HCT116 (cell line): ENCODE measurements around the gene DPY19L2. TPM values are rescaled to one million over a fixed set of nuclear protein-coding genes. Genes with fewer than 3 reads are reported as not detected.
"Not testable (repeated sequence)": the region's sequence is repeated elsewhere in the genome, so short reads cannot be mapped to it uniquely, and the experiment has no call there.

Source experiments
- ATAC-seq: fragments of 200-7000 bp; cut with Tn5 transposase; 2 replicates; pipeline ENCODE4 v1.9.1; 2020; ENCODE audit warnings: mild to moderate bottlenecking, moderate library complexity
- BruUV-seq: library from RNA; stranded (reverse); fragments of 400-500 nt; replicated peaks from 2 replicates; lab custom pipeline; 2021; lab: Mats Ljungman, UMichigan
- CTCF ChIA-PET: fragments of 300-600 bp; sonication (Branson Sonifier 250); formaldehyde crosslinking; loops from one replicate; lab custom pipeline; 2021; ENCODE audit warnings: antibody characterized with exemption; lab: Charles Lee
- POLR2A ChIA-PET: fragments of 300-600, 350-600 bp; sonication (Branson Sonifier 250); formaldehyde crosslinking; loops from one replicate; lab custom pipeline; 2021; ENCODE audit warnings: antibody characterized with exemption; lab: Charles Lee
- RAD21 ChIA-PET, 2 experiments: fragments of 300-600 bp; sonication (Branson Sonifier 250); formaldehyde crosslinking; loops; one replicate each; lab custom pipeline; 2023; ENCODE audit warnings: low total read pairs in 2 of 2; ENCODE audit not compliant: uncharacterized antibody in 2 of 2, unreplicated experiment in 2 of 2, low non-redundant PET in 1 of 2; lab: Charles Lee
- DNase-seq: peaks from one replicate; pipeline ENCODE4 v3.0.0-alpha.2; 2010; ENCODE audit warnings: low read depth, low spot score
- H2AFZ ChIP-seq: fragments of 200-600 bp; shearing (Covaris generic), sonication (generic); 2 replicates; pipeline ENCODE4 v1.6.1; 2017; ENCODE audit warnings: low read depth, mixed run types, mixed read lengths, antibody characterized with exemption, low read length; ENCODE audit not compliant: poor library complexity, severe bottlenecking
- H3K27ac ChIP-seq: 2 replicates; pipeline ENCODE4 v1.5.1; 2012; ENCODE audit warnings: low read depth, low read length
- H3K27me3 ChIP-seq: fragments of 200-600 bp; sonication (generic); 2 replicates; pipeline ENCODE4 v1.6.1; 2016; ENCODE audit warnings: mixed run types, low read length, mixed read lengths; ENCODE audit not compliant: insufficient read depth
- H3K36me3 ChIP-seq, 2 experiments: fragments of 200-500 bp in 1 of 2; fragments of 200-600 bp in 1 of 2; sonication (Bioruptor generic) in 1 of 2; sonication (generic) in 1 of 2; 2 replicates each; pipeline versions ENCODE4 v1.5.1 to v1.6.1; 2014 to 2016; ENCODE audit warnings: low read length in 2 of 2, inconsistent platforms in 1 of 2, mixed read lengths in 1 of 2, mixed run types in 1 of 2; ENCODE audit not compliant: insufficient read depth in 2 of 2, control insufficient read depth in 1 of 2
- H3K4me1 ChIP-seq, 2 experiments: fragments of 200-600 bp in 1 of 2; sonication (generic) in 1 of 2; 2 replicates each; pipeline versions ENCODE4 v1.5.1 to v1.6.1; 2012 to 2017; ENCODE audit warnings: low read length in 2 of 2, inconsistent platforms in 1 of 2, mild to moderate bottlenecking in 1 of 2, mixed read lengths in 1 of 2, mixed run types in 1 of 2, moderate library complexity in 1 of 2; ENCODE audit not compliant: insufficient read depth in 2 of 2, control insufficient read depth in 1 of 2
- H3K4me2 ChIP-seq: fragments of 200-600 bp; sonication (generic); 2 replicates; pipeline ENCODE4 v1.6.1; 2017; ENCODE audit warnings: mixed run types, low read length, mixed read lengths
- H3K4me3 ChIP-seq, 2 experiments: fragments of 200-600 bp in 1 of 2; sonication (generic) in 1 of 2; replicated peaks in 1 of 2; 2 replicates each; pipeline ENCODE4 v1.5.1; 2011 to 2016; ENCODE audit warnings: low read length in 2 of 2, control low read depth in 1 of 2, low read depth in 1 of 2, mild to moderate bottlenecking in 1 of 2, mixed read lengths in 1 of 2, mixed run types in 1 of 2
- H3K79me2 ChIP-seq: fragments of 200-600 bp; sonication (generic); 2 replicates; pipeline ENCODE4 v1.6.1; 2017; ENCODE audit warnings: mild to moderate bottlenecking, mixed run types, low read length, moderate library complexity, mixed read lengths; ENCODE audit not compliant: insufficient read depth
- H3K9ac ChIP-seq: fragments of 200-600 bp; sonication (generic); 2 replicates; pipeline ENCODE4 v1.6.1; 2016; ENCODE audit warnings: low read length, mixed read lengths
- H3K9me2 ChIP-seq: fragments of 200-600 bp; sonication (generic), shearing (Covaris generic); 2 replicates; pipeline ENCODE4 v1.6.1; 2017; ENCODE audit warnings: mixed run types, mild to moderate bottlenecking, moderate library complexity; ENCODE audit not compliant: insufficient read depth
- H3K9me3 ChIP-seq, 2 experiments: fragments of 200-500 bp in 1 of 2; fragments of 200-600 bp in 1 of 2; sonication (Bioruptor generic) in 1 of 2; sonication (generic) in 1 of 2; 2 replicates each; pipeline ENCODE4 v1.6.1; 2014 to 2017; ENCODE audit warnings: low read length in 2 of 2, mixed read lengths in 2 of 2, inconsistent platforms in 1 of 2, low read depth in 1 of 2, mild to moderate bottlenecking in 1 of 2, mixed run types in 1 of 2, moderate library complexity in 1 of 2; ENCODE audit not compliant: control insufficient read depth in 1 of 2, insufficient read depth in 1 of 2
- H4K20me1 ChIP-seq: fragments of 200-600 bp; sonication (generic), shearing (Covaris generic); 2 replicates; pipeline ENCODE4 v1.6.1; 2017; ENCODE audit warnings: mixed run types, mild to moderate bottlenecking, moderate library complexity; ENCODE audit not compliant: insufficient read depth
- intact Hi-C: fragments of 100-400 bp; cut with micrococcal nuclease; formaldehyde crosslinking; loops from 2 replicates; pipeline ENCODE4 v1.10.0; 2022
- total RNA-seq: library from RNA; stranded (reverse); gene quantifications from one replicate; pipeline ENCODE4 v1.2.1, GENCODE V29; 2021; ENCODE audit not compliant: unreplicated experiment

The DPY19L2 gene
- total RNA-seq, 1 experiment from 2014 or later = not detected

DNA sequence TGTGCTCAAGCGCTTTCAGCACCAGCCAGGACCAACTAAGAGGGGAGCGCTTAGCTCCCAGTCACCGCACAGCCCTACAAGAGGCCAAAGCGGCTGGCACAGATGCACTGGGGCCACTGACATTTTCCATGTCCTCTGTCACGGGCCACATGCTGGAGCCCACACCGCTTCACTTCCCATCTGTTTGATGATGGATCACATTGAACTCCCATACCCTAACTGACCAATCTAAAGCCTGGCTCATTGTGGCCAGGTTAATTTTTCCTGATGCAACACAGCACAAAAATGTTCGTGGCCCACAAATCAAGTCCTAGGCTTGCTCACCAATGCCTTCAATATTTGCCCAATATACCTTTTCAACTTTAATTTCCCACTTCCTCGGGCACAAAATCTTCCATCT is 1.1 kb upstream of the DPY19L2 start:
- H3K27ac ChIP-seq, DNase-seq, H3K9ac ChIP-seq, H3K4me3 ChIP-seq, ATAC-seq, intact Hi-C loops, H3K79me2 ChIP-seq, H3K4me2 ChIP-seq, H3K36me3 ChIP-seq, BruUV-seq, H3K27me3 ChIP-seq, H3K9me2 ChIP-seq, H2AFZ ChIP-seq, POLR2A ChIA-PET, H3K9me3 ChIP-seq, RAD21 ChIA-PET, H4K20me1 ChIP-seq, H3K4me1 ChIP-seq: not testable (repeated sequence)
- CTCF ChIA-PET = interaction anchor here (1.4 kb wide), 1 partner anchor 132 kb away, joined by 3 read pairs; no protein-coding TSS in a partner anchor

GRCh38 chr12:63668800-63669365 is 590 bp upstream of the DPY19L2 start:
- H3K9me2 ChIP-seq, BruUV-seq, H3K79me2 ChIP-seq, H3K4me3 ChIP-seq, RAD21 ChIA-PET, H4K20me1 ChIP-seq, DNase-seq, ATAC-seq, intact Hi-C loops, H3K4me1 ChIP-seq, H3K9ac ChIP-seq, POLR2A ChIA-PET, H3K27me3 ChIP-seq, H3K4me2 ChIP-seq, H3K9me3 ChIP-seq, H3K36me3 ChIP-seq, H2AFZ ChIP-seq, H3K27ac ChIP-seq: not testable (repeated sequence)
- CTCF ChIA-PET = interaction anchor here (1.4 kb wide), 1 partner anchor 133 kb away, joined by 3 read pairs; no protein-coding TSS in a partner anchor

DNA sequence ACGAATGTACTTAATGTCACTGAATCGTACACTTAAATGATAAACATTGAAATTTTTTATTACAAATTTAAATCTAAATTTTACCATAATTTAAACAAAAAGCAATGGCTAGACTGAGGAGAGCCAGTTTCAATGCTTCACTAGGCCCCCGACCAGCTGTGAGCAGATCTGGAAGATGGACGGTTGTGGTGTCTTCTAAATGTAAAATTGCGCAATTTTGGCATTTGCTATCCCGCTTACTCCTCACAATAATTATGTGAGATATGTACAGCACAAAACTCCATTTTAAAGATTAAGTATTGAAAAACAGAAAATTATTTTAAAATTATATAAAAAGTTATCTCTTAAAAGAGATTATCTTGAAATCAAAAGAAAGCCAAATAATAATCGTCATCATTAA is 5.3 kb downstream of the DPY19L2 start:
- H3K36me3 ChIP-seq, H4K20me1 ChIP-seq, H3K27ac ChIP-seq, CTCF ChIA-PET, DNase-seq, ATAC-seq, POLR2A ChIA-PET, H3K4me1 ChIP-seq, intact Hi-C loops, H2AFZ ChIP-seq, H3K9me2 ChIP-seq, H3K79me2 ChIP-seq, RAD21 ChIA-PET, H3K4me2 ChIP-seq, H3K9ac ChIP-seq, H3K9me3 ChIP-seq, H3K4me3 ChIP-seq, BruUV-seq, H3K27me3 ChIP-seq: not testable (repeated sequence)

DNA sequence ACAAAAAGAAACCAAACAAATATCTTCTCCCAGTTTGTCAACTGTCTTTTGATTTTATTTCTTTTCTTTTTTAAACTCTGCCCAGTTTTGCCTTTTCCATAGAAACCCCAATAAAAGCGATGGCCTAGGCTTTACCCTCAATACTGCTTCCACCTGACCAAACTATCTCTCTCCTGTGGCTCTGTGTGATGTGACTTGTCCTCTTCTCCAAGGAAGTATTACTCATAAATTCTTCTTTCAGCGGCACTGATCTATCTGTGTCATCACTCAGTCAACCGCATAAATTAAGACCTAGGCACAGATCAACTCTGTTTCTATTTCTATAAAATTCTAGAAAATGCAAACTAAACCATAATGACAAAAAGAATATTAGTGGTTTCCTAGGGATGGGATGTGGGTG is 9.8 kb downstream of the DPY19L2 start:
- RAD21 ChIA-PET, H4K20me1 ChIP-seq, H3K4me3 ChIP-seq, intact Hi-C loops, H3K36me3 ChIP-seq, DNase-seq, H3K9me2 ChIP-seq, CTCF ChIA-PET, ATAC-seq, H2AFZ ChIP-seq, H3K9me3 ChIP-seq, BruUV-seq, H3K27me3 ChIP-seq, H3K4me1 ChIP-seq, H3K9ac ChIP-seq, POLR2A ChIA-PET, H3K4me2 ChIP-seq, H3K79me2 ChIP-seq, H3K27ac ChIP-seq: not testable (repeated sequence)
